ENCODE results near the gene SAMD9.

The SAMD9 gene

GRCh38 chr7:93117852-93118530 lies at the start of gene SAMD9:
Gene SAMD9, minus strand, starts transcription at chr7:93117979. Its CDS starts 11,882 bp downstream, at chr7:93106097.
- peak within 1 kb of the TSS; percentile 24 for H3K4me3 ChIP-seq (ENCODE audit: low read depth, low read length)
- TF ChIP-seq, protein P1, sequence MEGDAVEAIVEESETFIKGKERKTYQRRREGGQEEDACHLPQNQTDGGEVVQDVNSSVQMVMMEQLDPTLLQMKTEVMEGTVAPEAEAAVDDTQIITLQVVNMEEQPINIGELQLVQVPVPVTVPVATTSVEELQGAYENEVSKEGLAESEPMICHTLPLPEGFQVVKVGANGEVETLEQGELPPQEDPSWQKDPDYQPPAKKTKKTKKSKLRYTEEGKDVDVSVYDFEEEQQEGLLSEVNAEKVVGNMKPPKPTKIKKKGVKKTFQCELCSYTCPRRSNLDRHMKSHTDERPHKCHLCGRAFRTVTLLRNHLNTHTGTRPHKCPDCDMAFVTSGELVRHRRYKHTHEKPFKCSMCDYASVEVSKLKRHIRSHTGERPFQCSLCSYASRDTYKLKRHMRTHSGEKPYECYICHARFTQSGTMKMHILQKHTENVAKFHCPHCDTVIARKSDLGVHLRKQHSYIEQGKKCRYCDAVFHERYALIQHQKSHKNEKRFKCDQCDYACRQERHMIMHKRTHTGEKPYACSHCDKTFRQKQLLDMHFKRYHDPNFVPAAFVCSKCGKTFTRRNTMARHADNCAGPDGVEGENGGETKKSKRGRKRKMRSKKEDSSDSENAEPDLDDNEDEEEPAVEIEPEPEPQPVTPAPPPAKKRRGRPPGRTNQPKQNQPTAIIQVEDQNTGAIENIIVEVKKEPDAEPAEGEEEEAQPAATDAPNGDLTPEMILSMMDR (IDR thresholded peaks at IDR 0.05; ENCODE audit: low read depth, low read length, missing control alignments) = no peak
- DNase-seq (ENCODE audit: low read depth) = peak; percentile 34
- in situ Hi-C loops (cut with HindIII; ENCODE audit: low sequenced_read_pairs) = no loop called here

- no peak for DNase-seq (ENCODE audit: low read depth)
- in situ Hi-C loops (cut with HindIII; ENCODE audit: low sequenced_read_pairs) = no loop called here
These were observed 47.7 kb upstream of the SAMD9 start for GRCh38 chr7:93165447-93165846.

GRCh38 chr7:93164766-93165165 lies 47.0 kb upstream of the SAMD9 start:
- TF ChIP-seq, protein P1 (IDR thresholded peaks at IDR 0.05; ENCODE audit: low read depth, low read length, missing control alignments) = no peak
- DNase-seq (ENCODE audit: low read depth) = no peak
- in situ Hi-C loops (cut with HindIII; ENCODE audit: low sequenced_read_pairs) = no loop called here
- no peak overlapping the region for H3K4me3 ChIP-seq (ENCODE audit: low read depth, low read length)

More at GRCh38 chr7:93165447-93165846, 47.7 kb upstream of the SAMD9 start:
- TF ChIP-seq, protein P1 (IDR thresholded peaks at IDR 0.05; ENCODE audit: low read depth, low read length, missing control alignments) = no peak
- H3K4me3 ChIP-seq (ENCODE audit: low read depth, low read length) = no peak overlapping the region

DNA sequence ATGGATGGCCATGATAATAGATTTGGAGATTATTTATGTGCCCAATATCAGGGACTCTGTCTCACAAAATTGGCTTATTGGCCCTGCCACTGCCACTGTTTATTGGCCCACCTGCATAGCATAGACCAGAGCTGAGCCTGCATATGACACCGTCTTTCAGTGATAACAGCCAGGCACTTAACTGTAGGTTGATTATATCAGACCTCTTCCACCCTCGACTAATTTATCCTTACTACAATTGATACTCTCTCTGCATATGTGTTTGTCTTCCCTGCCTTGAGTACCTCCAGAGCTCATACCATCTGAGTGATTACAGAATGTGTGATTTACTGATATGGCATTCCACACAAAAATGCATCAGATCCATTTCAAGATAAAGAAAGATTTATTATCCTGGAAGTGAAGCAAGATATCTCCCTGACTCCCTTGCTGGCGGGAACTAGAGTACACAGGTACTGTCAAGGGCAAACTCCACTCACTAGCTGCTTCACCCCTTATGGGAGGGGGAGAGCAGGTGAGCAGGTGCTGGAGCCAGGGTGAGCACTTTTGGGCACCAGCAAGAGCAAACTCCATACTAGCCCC lies 43.5 kb upstream of the SAMD9 start:
- in situ Hi-C loops (cut with HindIII; ENCODE audit: low sequenced_read_pairs) = no loop called here

DNA sequence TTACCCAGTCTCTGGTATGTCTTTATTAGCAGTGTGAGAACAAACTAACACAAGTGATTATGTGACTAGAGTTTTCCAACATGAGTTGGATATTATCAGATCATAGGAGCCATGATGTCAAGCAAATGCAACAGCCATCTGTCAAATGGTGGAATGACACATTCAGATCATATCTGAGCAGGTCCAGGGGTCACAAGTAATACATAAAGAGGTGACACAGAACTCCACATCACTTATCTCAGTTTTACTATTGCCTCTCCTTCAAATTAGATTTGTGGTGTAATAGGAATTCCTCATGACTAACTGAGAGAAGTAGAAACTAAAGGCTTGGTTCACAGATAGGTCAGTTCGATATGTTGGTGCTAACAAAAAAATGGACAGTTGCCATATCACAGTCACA lies 42.6 kb upstream of the SAMD9 start:
- TF ChIP-seq, protein P1 (IDR thresholded peaks at IDR 0.05; ENCODE audit: low read depth, low read length, missing control alignments) = no peak
- in situ Hi-C loops (cut with HindIII; ENCODE audit: low sequenced_read_pairs) = no loop called here
- no peak for DNase-seq (ENCODE audit: low read depth)
- no peak overlapping the region for H3K4me3 ChIP-seq (ENCODE audit: low read depth, low read length)

More for the DNA sequence above, 43.5 kb upstream of the SAMD9 start:
- TF ChIP-seq, protein P1 (IDR thresholded peaks at IDR 0.05; ENCODE audit: low read depth, low read length, missing control alignments) = no peak
- DNase-seq (ENCODE audit: low read depth) = no peak
- no peak overlapping the region for H3K4me3 ChIP-seq (ENCODE audit: low read depth, low read length)

DNA sequence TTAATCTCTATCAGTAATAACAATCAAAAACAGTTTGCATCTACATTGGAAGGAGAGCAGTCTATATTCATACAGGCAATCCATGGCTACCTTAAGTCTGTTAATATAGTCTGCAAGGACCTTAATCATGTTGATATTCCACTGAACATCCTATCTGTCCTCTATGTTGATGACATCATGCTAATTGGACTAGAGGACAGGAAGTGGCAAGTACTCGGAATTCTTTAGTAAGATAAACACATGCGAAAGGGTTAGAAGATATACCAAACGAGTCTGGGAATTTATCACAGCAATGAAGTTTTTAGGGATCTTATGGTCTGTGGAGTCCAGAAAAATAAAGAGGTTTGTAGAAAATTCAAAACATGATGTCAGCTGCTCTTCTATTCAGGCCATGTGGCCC lies 41.7 kb upstream of the SAMD9 start:
- in situ Hi-C loops (cut with HindIII; ENCODE audit: low sequenced_read_pairs) = no loop called here
- DNase-seq (ENCODE audit: low read depth) = no peak
- TF ChIP-seq, protein P1 (IDR thresholded peaks at IDR 0.05; ENCODE audit: low read depth, low read length, missing control alignments) = no peak
- no peak overlapping the region for H3K4me3 ChIP-seq (ENCODE audit: low read depth, low read length)
